A549 (cell line): ENCODE measurements around the gene PTPRH. TPM values are rescaled to one million over a fixed set of nuclear protein-coding genes. Genes with fewer than 3 reads are reported as not detected.

ENCODE experiments used
- ATAC-seq, 2 experiments: fragments of 200-7000 bp in 1 of 2; fragments of >200 bp in 1 of 2; cut with Nextera tagmentation in 1 of 2; cut with Tn5 transposase in 1 of 2; 3 replicates each; pipeline versions ENCODE4 v1.8.0 to v1.9.1; 2018 to 2020; ENCODE audit warnings: mild to moderate bottlenecking in 1 of 2, moderate library complexity in 1 of 2
- CTCF ChIA-PET: fragments of 300-600 bp; sonication (Branson Sonifier 250); formaldehyde crosslinking; extraction: SDS; loops from one replicate; lab custom pipeline; 2021; ENCODE audit warnings: antibody characterized with exemption, inconsistent platforms; lab: Yijun Ruan, JAX
- POLR2A ChIA-PET: fragments of 350-600 bp; formaldehyde crosslinking; extraction: SDS; loops from one replicate; lab custom pipeline; 2021; ENCODE audit warnings: antibody characterized with exemption, inconsistent platforms; lab: Yijun Ruan, JAX
- DNase-seq, 2 experiments: peaks; one replicate each; pipeline versions ENCODE4 v3.0.0 to v3.0.0-alpha.2; 2011 to 2016; ENCODE audit warnings: low read depth in 1 of 2, low spot score in 1 of 2
- FAIRE-seq: peaks from 2 replicates; lab custom pipeline; 2011; peaks lifted over from hg19 to GRCh38; lab: Jason Lieb, UNC
- H3K27ac ChIP-seq, 2 experiments: fragments of >200 bp; sonication (Bioruptor Twin); formaldehyde crosslinking; 3 replicates each; pipeline ENCODE4 v1.5.1; 2016 to 2017
- H3K4me1 ChIP-seq: fragments of >200 bp; sonication (Bioruptor Twin); formaldehyde crosslinking; 3 replicates; pipeline ENCODE4 v1.6.1; 2016
- H3K4me2 ChIP-seq: fragments of >200 bp; sonication (Bioruptor Twin); formaldehyde crosslinking; 3 replicates; pipeline ENCODE4 v1.6.1; 2016
- H3K4me3 ChIP-seq: fragments of >200 bp; sonication (Bioruptor Twin); formaldehyde crosslinking; 3 replicates; pipeline ENCODE4 v1.5.1; 2016
- H3K9me3 ChIP-seq: fragments of >200 bp; sonication (Bioruptor Twin); formaldehyde crosslinking; 3 replicates; pipeline ENCODE4 v1.6.1; 2016
- CHD4 ChIP-seq: fragments of 200-600 bp; sonication (generic); IDR thresholded peaks from 2 replicates; pipeline ENCODE4 v1.6.1; 2016; ENCODE audit warnings: antibody characterized with exemption, mild to moderate bottlenecking, borderline replicate concordance
- EHF ChIP-seq: fragments of 250-450 bp; sonication (Bioruptor Pico); IDR thresholded peaks from 2 replicates; pipeline ENCODE4 v1.5.0; 2020; ENCODE audit warnings: mild to moderate bottlenecking
- ESRRA ChIP-seq: fragments of 150-350 bp; IDR thresholded peaks from 2 replicates; pipeline ENCODE4 v1.6.1; 2014; ENCODE audit warnings: mild to moderate bottlenecking, low read length, borderline replicate concordance
- FOSL2 ChIP-seq, 2 experiments: fragments of 450-650 bp in 1 of 2; fragments of >200 bp in 1 of 2; sonication (Bioruptor Twin) in 1 of 2; formaldehyde crosslinking; IDR thresholded peaks; 2 replicates each; pipeline versions ENCODE4 v1.5.0 to v1.6.1; 2016 to 2020; ENCODE audit warnings: mild to moderate bottlenecking in 1 of 2, moderate library complexity in 1 of 2
- HDAC2 ChIP-seq: fragments of 200-600 bp; sonication (generic); IDR thresholded peaks from 2 replicates; pipeline ENCODE4 v1.6.1; 2016
- MAZ ChIP-seq: fragments of 150-350 bp; IDR thresholded peaks from 2 replicates; pipeline ENCODE4 v1.6.1; 2014; ENCODE audit warnings: antibody characterized with exemption, low read depth, low read length, borderline replicate concordance
- NR3C1 ChIP-seq: fragments of >200 bp; sonication (Bioruptor Twin); formaldehyde crosslinking; IDR thresholded peaks from 3 replicates; pipeline ENCODE4 v1.6.1; 2017
- POLR2A ChIP-seq: IDR thresholded peaks from 2 replicates; pipeline ENCODE4 v1.6.1; 2012; ENCODE audit warnings: mild to moderate bottlenecking, low read length
- RFX5 ChIP-seq: fragments of 450-650 bp; IDR thresholded peaks from 2 replicates; pipeline ENCODE4 v1.7.1; 2014; ENCODE audit warnings: antibody characterized with exemption, mild to moderate bottlenecking, moderate library complexity
- SREBF2 ChIP-seq: fragments of 450-650 bp; IDR thresholded peaks from 2 replicates; pipeline ENCODE4 v1.6.1; 2014; ENCODE audit warnings: mild to moderate bottlenecking, moderate library complexity
- TFCP2L1 ChIP-seq: fragments of 250-450 bp; sonication (Bioruptor Pico); IDR thresholded peaks from 2 replicates; pipeline ENCODE4 v1.5.0; 2021; ENCODE audit warnings: mild to moderate bottlenecking
- TP53 ChIP-seq: fragments of 250-450 bp; sonication (Bioruptor Pico); IDR thresholded peaks from 2 replicates; pipeline ENCODE4 v1.5.0; 2021; ENCODE audit warnings: mild to moderate bottlenecking, moderate library complexity
- ZC3H11A ChIP-seq: fragments of 450-650 bp; IDR thresholded peaks from 2 replicates; pipeline ENCODE4 v1.6.1; 2014; ENCODE audit warnings: antibody characterized with exemption, mild to moderate bottlenecking
- ZFP36 ChIP-seq: fragments of 450-650 bp; IDR thresholded peaks from 2 replicates; pipeline ENCODE4 v1.6.1; 2014; ENCODE audit warnings: borderline replicate concordance; ENCODE audit not compliant: partially characterized antibody
- WGBS: methylation state at CpG from one replicate; pipeline ENCODE4 v1.1.6; 2017; ENCODE audit errors: missing lambda C conversion rate; 5-methylcytosine and 5-hydroxymethylcytosine counted together
- polyA plus RNA-seq, 4 experiments: library from polyadenylated mRNA; depleted of rRNA in 3 of 4; stranded (reverse); fragments of >200 nt; fragmentation: RNase III in 1 of 4; extraction: RNeasy Plus Mini Kit Qiagen cat#74134 plus additional on column Dnase treatment in 1 of 4; gene quantifications; 2 replicates in 3 of 4; 3 replicates in 1 of 4; pipeline ENCODE4 v1.2.3, GENCODE V29; 2011 to 2017
- TF ChIP-seq, protein P1 (sequence below): fragments of 250-450 bp; sonication (Bioruptor Pico); IDR thresholded peaks from 2 replicates; pipeline ENCODE4 v1.5.0; 2021; ENCODE audit warnings: mild to moderate bottlenecking, moderate library complexity, borderline replicate concordance
- TF ChIP-seq, protein P2 (sequence below): fragments of 200-600 bp; sonication (generic); IDR thresholded peaks from 2 replicates; pipeline ENCODE4 v1.6.1; 2016; ENCODE audit warnings: antibody characterized with exemption, mild to moderate bottlenecking, moderate library complexity
- TF ChIP-seq, protein P3 (sequence below): IDR thresholded peaks from 2 replicates; pipeline ENCODE4 v1.6.1; 2012

The PTPRH gene
- polyA plus RNA-seq, 2 of the 4 experiments (the other 2 are of a cell fraction), result 1.6 to 4.2 TPM

DNA sequence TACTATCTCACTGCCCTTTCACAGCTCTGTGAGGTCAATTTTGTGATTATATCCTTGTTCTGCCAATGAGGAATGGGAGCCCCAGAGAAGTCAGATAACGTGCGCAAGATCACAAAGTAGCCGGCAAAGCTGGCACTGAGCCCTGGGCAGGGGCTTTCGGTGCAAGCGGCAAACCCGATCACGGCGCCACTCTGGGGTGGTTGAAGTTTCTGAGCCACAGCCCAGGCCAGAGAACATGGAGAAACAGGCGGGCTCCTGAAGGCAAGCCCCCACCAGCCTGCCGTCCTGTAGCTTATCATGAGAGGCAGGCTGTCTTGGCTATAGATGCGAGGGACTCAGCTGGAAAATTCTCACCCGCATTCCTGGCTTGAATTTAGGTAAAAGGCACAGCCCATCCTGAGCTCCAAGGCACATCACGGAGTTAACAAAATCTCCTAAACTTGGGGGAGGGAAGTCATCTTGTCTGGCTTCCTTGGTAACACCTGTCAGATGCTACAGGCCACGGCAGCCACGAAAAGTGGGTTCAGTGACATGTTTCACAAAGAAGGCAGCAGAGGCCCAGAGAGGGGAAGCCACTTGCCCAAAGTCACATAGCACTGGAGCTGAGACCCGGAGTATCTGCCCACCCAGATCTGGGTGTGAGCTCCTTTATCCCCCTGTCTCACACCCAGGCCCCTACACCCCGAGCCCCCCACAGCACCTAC, 72.8 kb downstream of the PTPRH start:
- POLR2A ChIA-PET, result interaction anchor here (0.5 kb wide), 1 partner anchor 121 kb away, joined by 5 read pairs; no protein-coding TSS in a partner anchor

DNA sequence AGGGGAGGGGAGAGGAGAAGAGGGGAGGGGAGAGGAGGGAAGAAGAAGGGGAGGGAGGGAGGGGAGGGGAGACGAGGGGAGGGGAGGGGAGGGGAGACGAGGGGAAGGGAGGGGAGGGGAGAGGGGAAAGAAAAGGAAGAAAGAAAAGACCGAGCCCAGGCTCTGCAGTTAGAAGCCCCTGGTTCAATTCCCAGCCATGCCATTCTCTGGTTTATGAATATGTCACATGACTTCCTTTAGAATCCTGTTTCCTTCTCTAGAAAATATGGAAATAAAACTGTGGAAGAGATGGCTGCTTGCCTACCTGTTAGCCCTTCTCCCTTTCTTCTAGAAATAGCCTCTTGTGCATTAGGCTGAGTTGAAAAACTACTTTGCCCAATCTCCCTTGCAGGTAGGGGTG, 74.6 kb downstream of the PTPRH start:
- 66% methylated on average over 1 of the region's 3 CpGs for WGBS
- FAIRE-seq (no peak), ATAC-seq (no peak), DNase-seq (no peak)
- no peaks in the 10 kb centered on the region for H3K9me3 ChIP-seq
- TF ChIP-seq, protein P1, sequence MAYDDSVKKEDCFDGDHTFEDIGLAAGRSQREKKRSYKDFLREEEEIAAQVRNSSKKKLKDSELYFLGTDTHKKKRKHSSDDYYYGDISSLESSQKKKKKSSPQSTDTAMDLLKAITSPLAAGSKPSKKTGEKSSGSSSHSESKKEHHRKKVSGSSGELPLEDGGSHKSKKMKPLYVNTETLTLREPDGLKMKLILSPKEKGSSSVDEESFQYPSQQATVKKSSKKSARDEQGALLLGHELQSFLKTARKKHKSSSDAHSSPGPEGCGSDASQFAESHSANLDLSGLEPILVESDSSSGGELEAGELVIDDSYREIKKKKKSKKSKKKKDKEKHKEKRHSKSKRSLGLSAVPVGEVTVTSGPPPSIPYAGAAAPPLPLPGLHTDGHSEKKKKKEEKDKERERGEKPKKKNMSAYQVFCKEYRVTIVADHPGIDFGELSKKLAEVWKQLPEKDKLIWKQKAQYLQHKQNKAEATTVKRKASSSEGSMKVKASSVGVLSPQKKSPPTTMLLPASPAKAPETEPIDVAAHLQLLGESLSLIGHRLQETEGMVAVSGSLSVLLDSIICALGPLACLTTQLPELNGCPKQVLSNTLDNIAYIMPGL (CRISPR knock-in tag), result no peak
- TF ChIP-seq POLR2A (no peak), NR3C1 (no peak), TP53 (CRISPR knock-in tag) (no peak), RFX5 (no peak), EHF (CRISPR knock-in tag) (no peak), HDAC2 (no peak)
- TF ChIP-seq, protein P2, sequence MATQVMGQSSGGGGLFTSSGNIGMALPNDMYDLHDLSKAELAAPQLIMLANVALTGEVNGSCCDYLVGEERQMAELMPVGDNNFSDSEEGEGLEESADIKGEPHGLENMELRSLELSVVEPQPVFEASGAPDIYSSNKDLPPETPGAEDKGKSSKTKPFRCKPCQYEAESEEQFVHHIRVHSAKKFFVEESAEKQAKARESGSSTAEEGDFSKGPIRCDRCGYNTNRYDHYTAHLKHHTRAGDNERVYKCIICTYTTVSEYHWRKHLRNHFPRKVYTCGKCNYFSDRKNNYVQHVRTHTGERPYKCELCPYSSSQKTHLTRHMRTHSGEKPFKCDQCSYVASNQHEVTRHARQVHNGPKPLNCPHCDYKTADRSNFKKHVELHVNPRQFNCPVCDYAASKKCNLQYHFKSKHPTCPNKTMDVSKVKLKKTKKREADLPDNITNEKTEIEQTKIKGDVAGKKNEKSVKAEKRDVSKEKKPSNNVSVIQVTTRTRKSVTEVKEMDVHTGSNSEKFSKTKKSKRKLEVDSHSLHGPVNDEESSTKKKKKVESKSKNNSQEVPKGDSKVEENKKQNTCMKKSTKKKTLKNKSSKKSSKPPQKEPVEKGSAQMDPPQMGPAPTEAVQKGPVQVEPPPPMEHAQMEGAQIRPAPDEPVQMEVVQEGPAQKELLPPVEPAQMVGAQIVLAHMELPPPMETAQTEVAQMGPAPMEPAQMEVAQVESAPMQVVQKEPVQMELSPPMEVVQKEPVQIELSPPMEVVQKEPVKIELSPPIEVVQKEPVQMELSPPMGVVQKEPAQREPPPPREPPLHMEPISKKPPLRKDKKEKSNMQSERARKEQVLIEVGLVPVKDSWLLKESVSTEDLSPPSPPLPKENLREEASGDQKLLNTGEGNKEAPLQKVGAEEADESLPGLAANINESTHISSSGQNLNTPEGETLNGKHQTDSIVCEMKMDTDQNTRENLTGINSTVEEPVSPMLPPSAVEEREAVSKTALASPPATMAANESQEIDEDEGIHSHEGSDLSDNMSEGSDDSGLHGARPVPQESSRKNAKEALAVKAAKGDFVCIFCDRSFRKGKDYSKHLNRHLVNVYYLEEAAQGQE, result no peak
- POLR2A ChIA-PET, result no interaction called here
- no peaks in the 10 kb centered on the region for H3K4me1 ChIP-seq
- H3K27ac ChIP-seq, result no peak overlapping the region
- H3K4me2 ChIP-seq, result no peak overlapping the region
- CTCF ChIA-PET, result interaction anchor here (0.6 to 5.1 kb wide), 3 partner anchors 26 to 51 kb away, joined by 3 to 25 read pairs (median 4); no protein-coding TSS in a partner anchor
- H3K4me3 ChIP-seq, result no peak overlapping the region

More for the DNA sequence above, 72.8 kb downstream of the PTPRH start:
- Histone ChIP-seq H3K4me1 (no peaks in the 10 kb centered on the region), H3K4me2 (no peak overlapping the region), H3K9me3 (no peaks in the 10 kb centered on the region), H3K4me3 (no peak overlapping the region), H3K27ac (no peak overlapping the region)
- FAIRE-seq, result no peak
- no peak for ATAC-seq
- no peak for TF ChIP-seq ZC3H11A
- no peak for TF ChIP-seq FOSL2 (IDR thresholded peaks at IDR 0.05)
- TF ChIP-seq FOSL2 (CRISPR knock-in tag; IDR thresholded peaks at IDR 0.05), result no peak
- no peak for TF ChIP-seq EHF (CRISPR knock-in tag)
- no peak for TF ChIP-seq SREBF2
- TF ChIP-seq, protein P3, sequence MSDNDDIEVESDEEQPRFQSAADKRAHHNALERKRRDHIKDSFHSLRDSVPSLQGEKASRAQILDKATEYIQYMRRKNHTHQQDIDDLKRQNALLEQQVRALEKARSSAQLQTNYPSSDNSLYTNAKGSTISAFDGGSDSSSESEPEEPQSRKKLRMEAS, result no peak
- TF ChIP-seq TFCP2L1, result no peak
- no peak for TF ChIP-seq TP53 (CRISPR knock-in tag)
- TF ChIP-seq ESRRA, result no peak
- TF ChIP-seq MAZ, result no peak
- no peak for DNase-seq
- CTCF ChIA-PET, result interaction anchor here (0.7 to 5.1 kb wide), 18 partner anchors 9 to 497 kb away, joined by 3 to 25 read pairs (median 4); partner anchors contain the start of genes DNAAF3, PPP1R12C and TMEM238
- 91% methylated on average over 17 of the region's 17 CpGs for WGBS

DNA sequence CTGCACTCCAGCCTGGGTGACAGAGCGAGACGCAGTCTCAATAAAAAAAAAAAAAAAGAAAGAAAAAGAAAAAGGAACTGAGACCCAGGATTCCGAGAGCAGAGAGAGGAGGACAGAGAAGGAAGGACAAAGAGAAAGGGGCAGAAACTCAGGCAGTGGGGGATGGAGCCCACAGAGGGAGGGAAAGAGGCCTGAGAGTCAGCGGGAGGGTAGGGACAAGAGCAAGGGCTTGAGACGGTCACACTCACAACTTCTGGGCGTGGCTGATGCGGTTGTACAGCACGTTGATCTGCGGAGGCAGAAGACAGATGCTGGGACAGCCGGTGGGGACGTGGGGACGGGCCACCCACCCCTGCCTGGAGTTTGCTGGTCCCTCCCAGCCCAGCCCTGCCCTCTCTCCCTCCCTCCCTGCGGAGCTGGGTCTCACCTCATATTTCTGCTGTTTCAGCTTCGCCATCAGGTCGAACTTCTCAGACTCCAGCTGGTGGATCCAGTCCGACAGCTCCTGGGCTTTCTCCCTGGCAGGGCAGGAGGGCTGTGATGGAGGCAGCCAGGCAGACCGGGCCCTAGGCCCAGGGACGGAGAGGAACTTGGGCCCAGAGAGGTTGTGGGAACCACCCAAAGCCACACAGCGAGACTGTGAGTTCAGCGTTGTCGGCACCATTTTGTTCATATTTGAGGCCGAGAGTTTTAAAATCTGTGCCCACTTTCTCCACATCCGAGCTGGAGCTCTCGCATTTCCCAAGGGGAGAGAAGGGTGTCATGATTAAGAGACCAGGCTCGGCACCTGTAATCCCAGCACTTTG, 75.5 kb downstream of the PTPRH start:
- no peak overlapping the region for H3K4me2 ChIP-seq
- FAIRE-seq (no peak), DNase-seq (no peak), ATAC-seq (no peak)
- ChIA-PET POLR2A (no interaction called here), CTCF (interaction anchor here (0.6 to 5.1 kb wide), 7 partner anchors 7 to 466 kb away, joined by 3 to 25 read pairs (median 3); partner anchors contain the start of genes FIZ1 and ZNF524)
- WGBS, result 84% methylated on average over 25 of the region's 25 CpGs
- H3K4me3 ChIP-seq, result no peak overlapping the region
- H3K9me3 ChIP-seq, result no peaks in the 10 kb centered on the region
- H3K4me1 ChIP-seq, result no peaks in the 10 kb centered on the region
- no peak overlapping the region for H3K27ac ChIP-seq
- TF ChIP-seq ZFP36 (peak; percentile 54), CHD4 (no peak)
